Measurements from ENCODE around the gene SRGAP2C.
A peak's percentile ranks its signal among the peaks of the same experiment; 100 is the strongest.
"Not testable (repeated sequence)": the region's sequence is repeated elsewhere in the genome, so short reads cannot be mapped to it uniquely, and the experiment has no call there.

SRGAP2C gene

DNA sequence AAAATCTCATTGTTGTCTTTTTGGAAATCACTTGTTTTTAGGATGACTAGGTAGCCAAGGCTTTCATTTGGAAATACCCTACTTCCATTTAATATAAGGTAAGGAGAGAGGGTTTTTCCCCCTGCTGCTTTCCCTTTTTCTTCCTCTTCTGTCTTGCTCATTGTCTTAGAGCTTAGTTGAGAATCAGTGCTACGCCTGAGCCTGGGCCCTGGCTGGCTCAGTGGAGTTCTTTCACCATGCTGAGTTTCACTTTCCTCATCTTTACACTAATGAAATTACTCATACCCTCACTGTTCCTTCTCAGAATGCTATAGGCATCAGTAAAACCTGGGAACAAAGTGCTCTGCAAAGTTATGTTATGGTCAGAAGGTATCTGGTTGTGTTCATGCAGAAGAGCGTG, 154.8 kb downstream of the SRGAP2C start:
- DNase-seq (ENCODE audit: low spot score), result not testable (repeated sequence)

DNA sequence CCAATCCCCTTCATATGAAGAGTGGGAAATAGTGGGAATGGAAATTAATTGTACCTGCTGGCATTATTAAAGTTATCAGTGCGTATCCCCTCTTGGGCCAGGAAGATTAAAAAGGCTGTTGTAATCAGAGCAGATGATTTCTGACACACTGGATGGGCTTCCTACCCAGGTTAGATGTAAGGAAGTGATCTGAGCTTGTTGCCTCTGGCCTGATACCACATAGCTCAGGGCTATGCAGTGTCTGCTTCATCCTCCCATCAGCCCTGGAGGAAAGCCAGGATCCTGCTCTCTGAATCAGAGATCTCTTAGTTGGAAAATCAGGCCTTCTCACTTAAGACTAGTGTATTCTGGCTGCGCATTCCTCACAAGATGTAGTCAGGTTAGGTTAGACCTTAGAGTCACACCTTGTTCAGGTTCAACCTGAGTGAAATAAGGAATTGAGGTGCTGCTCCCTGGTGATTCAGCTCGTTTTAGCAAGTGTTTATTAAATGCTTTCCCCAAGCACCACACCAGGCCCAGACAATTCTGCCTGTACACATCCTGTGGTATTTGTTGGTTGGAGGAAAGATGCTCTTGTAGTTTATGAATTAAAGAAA, 158.6 kb downstream of the SRGAP2C start:
- not testable (repeated sequence) for DNase-seq (ENCODE audit: low spot score)

- not testable (repeated sequence) for DNase-seq (ENCODE audit: low spot score)
Observed at GRCh38 chr1:121344355-121344754, 159.6 kb downstream of the SRGAP2C start.

DNA sequence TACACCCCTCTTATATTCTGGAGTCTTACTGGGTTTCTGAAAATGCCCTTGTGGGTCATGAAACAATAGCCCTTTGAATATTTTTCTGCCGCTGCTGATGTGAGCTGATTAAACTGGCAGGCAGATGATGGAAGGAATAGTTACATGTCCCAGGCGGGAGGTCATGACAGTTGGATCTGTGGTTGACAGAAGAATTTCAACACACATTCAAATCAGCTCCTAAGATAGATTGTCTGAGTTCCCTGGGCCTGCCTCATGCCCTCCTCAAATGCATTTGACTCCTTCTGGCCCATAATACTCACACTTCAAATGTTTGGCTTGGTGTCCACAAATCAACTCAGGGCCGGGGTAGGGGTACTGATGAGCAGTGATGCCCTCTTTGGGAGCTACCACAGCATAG, 161.9 kb downstream of the SRGAP2C start:
- DNase-seq (ENCODE audit: low spot score), result not testable (repeated sequence)

GRCh38 chr1:121347476-121347875, 162.7 kb downstream of the SRGAP2C start:
- not testable (repeated sequence) for DNase-seq (ENCODE audit: low spot score)

DNA sequence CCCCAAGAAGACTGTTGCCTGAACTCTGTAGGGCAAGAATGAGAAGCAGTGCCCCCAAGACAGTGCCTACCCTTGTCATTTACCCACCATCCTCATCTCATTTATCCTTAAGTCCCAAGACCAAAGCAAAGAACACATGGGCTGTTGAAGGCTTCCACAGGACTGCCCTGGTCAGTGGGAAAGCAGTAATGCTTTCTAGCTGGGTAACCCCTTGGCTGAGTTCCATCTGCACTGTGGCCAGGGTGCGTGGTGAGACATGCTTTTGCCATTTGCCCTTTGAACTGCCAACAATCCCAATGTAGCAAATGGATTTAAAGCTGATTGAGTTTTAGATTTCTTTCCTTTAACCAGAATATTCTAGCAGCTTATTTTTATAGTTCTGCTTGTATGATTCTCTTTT, 163.3 kb downstream of the SRGAP2C start:
- not testable (repeated sequence) for DNase-seq (ENCODE audit: low spot score)

- DNase-seq (ENCODE audit: low spot score), result not testable (repeated sequence)
Observed at GRCh38 chr1:121349332-121349967, 164.7 kb downstream of the SRGAP2C start.

- not testable (repeated sequence) for DNase-seq (ENCODE audit: low spot score)
Observed at GRCh38 chr1:121355711-121356420, 171.1 kb downstream of the SRGAP2C start.

DNA sequence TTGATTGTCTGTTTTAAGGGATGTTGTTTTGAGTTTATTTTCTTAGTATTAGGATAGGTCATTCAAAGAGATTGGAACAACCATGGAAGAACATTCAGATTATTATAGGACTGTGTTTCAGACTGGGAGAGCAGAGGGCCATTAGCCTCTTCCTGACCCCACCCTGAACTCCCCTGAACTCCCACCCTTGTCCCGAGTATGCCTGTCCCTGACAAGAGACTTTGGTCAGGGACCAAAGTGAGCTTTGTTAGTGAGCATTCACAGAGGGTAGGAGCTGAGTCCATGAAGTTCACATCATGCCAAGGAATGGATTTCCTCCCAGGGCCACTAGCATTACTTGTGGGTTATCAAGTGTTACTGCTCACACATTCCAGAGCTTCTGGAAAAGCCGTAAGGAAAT, 172.0 kb downstream of the SRGAP2C start:
- DNase-seq (ENCODE audit: low spot score), result not testable (repeated sequence)

DNA sequence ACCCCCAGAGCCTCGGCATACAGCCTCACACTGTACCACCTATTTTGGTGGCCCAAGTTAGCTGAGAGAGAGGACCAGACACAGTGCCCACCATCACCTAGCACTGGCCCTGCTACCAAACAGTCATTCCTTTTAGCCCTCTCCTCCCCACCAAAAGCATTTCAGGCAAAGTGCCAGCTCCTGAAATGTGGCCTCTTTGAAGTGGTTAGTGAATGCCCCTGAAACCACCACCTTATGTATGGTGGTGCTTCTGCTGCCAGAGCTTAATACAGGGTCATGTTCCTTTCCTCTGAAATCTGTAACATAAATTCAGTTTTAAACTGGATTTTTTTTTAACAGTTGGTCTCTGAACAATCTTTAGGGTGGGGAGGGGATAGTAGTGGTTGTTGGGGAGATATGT, 175.8 kb downstream of the SRGAP2C start:
- not testable (repeated sequence) for DNase-seq (ENCODE audit: low spot score)

DNA sequence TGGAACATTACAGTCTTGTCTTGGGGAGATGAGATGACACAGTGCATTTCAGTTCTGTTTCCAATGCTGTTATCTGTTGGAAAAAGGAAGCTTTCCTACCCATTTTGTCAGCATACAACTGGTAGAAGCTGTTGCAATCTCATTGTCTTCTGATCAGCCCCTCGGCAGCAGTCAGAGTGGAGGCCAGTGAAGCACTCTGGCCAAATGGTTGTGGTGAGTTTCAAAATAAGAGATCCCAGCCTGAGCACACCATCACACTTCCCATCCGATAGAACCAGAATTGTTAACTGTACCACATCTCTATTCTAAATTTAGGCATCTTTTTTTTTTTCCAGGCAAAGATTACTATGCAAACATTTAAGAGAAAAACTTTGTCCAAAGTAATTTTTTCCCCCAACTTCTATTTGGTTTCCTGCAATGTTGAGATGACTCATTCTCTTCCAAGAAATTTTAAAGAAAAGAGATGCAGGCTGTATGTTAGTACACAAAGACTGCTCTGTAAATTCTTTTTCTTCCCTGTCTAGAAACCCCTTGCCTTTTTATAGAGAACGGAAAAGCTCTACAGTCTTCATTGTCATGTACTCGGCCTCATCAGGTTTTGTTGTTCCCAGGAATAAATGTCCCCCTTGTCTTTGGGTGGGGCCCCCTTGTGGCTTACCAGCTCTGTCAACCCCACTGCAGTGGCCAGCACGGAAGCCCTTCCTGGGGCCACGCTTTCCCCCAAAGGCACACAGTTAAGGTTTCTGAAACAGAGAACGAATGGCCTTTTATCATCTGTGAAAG, 176.9 kb downstream of the SRGAP2C start:
- DNase-seq (ENCODE audit: low spot score), result not testable (repeated sequence)

DNA sequence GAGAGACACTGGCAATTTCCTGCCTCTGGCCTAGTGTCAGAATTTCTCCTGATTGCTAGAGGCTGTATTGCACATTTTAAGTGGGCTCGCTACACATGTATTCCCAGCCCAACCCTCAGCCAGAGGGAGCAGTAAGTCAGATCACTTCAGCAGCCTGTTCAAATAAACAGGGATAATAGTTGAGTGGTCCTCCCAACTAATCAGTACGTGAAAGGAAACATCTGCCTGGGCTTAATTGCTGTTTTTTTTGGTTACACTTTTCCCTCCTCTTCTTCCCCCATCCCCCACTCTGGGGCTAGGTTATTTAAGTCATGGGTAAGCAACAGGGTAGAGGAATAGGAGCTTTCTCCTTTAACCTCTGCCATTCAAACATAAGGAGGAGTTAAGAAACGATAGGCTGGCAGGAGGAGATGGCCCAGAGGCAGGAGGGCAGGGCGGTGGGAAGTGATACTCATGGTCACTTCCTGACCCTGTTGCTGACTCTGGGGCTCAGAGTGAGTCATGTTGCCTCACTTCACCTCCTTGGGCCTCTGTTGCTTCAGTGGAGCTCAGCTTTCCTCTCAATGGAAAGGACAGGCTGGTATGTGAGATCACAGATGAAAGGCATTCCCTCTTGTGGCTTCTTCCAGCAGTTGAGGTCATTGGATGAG, 177.6 kb downstream of the SRGAP2C start:
- DNase-seq (ENCODE audit: low spot score), result peak; percentile 0

DNA sequence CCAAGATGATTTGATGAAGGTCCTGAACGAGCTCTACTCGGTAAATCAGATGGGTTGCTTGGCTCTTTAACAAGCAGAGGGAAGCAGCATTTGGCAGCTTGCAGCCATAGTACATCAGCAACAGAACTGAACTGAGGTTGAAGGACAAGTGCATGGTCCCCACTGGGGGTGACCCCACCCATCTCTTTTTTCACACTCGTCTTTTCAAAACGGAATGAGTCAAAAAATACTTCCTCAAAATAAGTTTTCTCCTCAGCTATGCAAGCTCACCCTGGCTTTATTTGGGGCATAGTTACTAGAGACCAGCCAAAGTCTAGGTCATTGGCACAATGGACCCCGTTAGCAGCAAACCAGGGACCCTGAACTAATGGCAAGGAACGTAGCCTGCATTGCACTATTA, 180.5 kb downstream of the SRGAP2C start:
- not testable (repeated sequence) for DNase-seq (ENCODE audit: low spot score)

DNA sequence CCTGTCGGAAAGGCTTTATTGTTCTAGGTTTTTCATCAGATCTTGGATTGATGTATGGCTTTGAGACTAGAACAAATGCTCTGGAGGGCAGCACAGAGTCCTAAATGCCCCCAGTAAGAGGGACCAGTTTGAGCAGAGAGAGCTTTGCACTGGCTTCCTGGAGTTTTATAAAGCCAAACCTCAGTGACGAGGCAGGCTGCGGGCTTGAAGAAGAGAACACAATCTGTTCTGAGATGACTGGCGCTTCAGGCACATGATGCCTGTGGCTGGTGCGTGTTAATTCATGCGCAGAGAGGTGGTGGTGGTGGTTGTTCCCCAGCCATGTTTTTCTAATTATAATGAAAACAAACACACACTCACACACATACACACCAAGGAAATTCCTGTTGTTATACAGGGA, 180.9 kb downstream of the SRGAP2C start:
- DNase-seq (ENCODE audit: low spot score), result peak; percentile 49

DNA sequence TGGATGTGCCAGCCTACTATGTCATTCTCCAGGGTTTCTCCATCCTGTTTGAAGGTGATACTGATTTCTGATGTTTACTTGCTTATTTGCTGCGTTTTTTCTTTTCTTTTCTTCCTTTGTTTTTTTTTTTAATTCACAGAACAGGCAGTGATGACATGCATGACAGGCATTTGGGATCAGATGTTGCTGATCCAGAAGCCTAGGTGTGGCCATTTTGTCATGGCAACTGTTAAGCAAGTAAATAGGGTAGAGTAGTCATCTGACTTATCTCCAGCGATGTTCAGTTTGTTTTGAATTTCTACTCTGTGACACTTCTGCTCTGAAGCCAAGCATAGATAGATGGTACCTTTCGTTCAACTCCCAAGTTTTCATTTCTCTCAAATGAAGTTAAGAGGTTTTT, 181.4 kb downstream of the SRGAP2C start:
- DNase-seq (ENCODE audit: low spot score), result not testable (repeated sequence)

- not testable (repeated sequence) for DNase-seq (ENCODE audit: low spot score)
Observed at GRCh38 chr1:121368910-121369309, 184.1 kb downstream of the SRGAP2C start.

DNA sequence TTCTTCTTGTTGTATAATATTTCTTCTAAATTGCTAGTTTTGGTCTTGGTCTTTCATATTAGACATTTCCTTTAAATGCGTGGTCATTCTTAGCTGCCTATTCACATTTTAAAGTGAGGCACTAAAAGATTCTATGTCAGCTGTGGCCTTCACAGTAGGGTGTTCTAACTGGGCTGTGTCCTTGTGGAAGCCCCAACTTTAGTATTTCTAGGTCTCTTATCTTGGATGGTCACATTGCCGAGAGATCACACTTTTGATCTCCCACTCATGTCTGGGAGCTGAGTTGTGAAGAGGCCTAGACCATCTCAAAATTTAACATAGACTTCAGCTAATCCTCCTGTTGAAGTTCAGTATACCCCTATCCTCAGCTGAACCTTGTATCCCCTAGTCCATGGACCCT, 185.2 kb downstream of the SRGAP2C start:
- DNase-seq (ENCODE audit: low spot score), result not testable (repeated sequence)

- DNase-seq (ENCODE audit: low spot score), result not testable (repeated sequence)
Observed at GRCh38 chr1:121374851-121375367, 190.1 kb downstream of the SRGAP2C start.

- DNase-seq (ENCODE audit: low spot score), result not testable (repeated sequence)
Observed at GRCh38 chr1:121376986-121377385, 192.2 kb downstream of the SRGAP2C start.

DNA sequence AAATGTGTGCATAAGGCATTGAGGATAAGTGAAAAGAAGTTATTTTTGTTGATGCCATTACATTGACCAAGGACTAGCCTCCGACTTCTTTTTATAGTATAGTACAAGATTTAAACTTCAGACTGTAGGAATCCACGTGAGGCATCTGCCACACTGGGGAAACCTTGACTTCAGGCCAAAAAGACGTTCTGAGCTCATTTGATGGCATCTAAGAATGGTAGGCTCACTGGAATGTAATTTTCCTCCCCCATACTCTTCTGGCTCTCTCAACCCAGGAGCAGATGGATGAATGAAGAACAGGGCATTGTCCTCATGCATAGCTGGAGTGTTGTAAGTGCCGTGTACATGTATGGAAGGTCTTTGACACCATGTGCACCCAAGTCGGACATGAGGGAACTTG, 194.0 kb downstream of the SRGAP2C start:
- not testable (repeated sequence) for DNase-seq (ENCODE audit: low spot score)

DNA sequence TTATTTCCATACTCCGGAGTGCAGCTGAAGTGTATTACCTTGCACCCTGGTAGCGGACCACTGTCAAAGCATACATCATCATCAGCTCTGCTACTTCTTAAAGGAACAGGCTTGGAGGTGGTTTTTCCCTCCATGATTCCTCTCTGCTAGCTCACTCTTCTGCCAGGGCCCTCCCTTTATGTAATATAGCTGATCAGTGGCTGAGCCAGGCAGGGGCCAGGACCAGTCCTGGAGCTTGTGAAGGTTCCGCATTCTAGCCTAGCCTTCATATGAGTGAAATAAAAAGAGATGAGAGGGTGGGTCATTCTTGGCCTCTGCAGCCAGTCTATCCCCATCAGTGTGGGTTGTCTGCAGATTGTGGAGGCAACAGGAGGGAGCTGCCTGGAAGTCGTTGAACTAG, 200.0 kb downstream of the SRGAP2C start:
- not testable (repeated sequence) for DNase-seq (ENCODE audit: low spot score)

DNA sequence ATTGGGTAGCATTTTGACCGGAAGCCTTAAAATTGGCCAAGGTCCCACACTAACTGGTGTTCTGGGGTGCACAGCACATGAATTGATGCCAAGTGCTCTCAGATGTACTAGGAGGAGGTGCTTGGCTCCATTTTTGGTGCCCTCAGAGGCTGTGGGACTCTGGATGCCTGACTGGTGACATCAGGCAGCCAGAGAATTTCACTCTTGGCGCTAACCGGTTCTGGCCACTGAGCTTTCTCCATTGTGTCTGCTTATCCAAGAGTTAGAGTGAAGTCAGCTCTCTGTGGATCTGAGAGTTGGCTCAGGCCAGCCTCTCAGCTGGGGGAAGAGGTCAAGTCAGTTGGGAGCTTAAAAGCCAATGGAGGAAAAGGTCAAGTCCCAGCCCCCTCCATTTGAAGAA, 200.4 kb downstream of the SRGAP2C start:
- not testable (repeated sequence) for DNase-seq (ENCODE audit: low spot score)
